T-helper 2 cell (primary cell): Measurements from ENCODE around the gene CACNG4.

Source experiments
- DNase-seq, 5 experiments: peaks; one replicate each; pipeline versions ENCODE4 v3.0.0 to v3.0.0-alpha.2; 2012 to 2022

CACNG4 gene

DNA sequence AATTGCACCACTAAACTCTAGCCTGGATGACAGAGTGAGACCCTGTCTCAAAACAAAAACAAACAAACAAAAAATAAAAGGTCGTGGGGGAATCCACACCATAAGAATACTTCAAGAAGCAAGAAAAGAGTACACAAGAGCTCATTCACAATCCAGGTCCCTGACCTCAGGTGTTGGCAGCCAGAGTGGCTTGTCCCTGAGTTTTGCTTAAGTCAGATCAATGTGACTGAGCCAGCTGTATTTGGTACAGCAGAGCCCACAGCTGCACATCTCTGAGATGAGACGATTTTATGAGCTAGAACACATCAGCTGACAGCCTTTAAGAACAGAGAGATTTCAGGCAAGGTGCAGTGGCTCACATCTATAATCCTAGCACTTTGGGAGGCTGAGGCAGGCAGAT lies 102.2 kb downstream of the CACNG4 start:
- DNase-seq, result no peak

DNA sequence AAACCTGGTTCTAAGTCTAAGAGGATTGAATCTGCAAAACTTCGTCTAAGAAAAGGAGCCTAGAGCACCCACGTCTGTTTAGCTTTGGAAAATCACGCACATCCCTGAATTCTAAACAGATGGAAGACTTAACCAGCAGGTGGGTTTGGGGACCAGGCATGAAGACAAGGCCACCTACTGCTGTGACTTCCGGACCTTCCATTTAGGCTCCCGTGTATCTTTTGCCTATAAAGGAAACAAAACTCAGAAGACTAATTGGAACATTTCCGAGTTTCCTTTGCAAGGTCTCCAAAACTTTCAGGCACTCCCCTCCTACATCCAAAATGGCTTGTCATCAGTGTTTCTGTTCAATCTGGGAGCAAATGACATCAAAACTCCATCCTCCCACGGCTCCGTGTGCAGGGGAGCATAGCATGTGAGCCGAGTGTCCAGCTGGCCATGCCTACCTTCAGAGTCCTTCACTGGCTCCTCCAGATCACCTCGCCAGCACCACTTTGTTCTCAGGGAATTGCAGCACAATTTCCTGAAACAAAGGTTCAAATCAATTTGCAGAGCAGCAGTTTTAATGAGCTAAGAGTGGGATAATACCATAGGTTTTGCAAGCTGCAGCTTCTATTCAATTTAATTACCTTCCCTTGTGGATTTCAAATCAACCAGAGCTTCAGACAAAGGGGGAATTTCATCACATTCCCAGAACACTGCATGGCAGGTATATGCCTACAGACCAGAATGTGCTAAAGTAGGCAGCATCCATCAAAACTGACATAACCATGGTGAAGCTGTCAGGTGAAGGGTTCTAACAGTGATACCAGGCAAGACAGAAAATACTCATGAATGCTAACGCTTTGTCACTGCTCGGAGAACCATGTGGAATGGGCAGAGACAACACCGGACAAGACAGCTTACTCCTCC lies 103.3 kb downstream of the CACNG4 start:
- DNase-seq, result no peak

DNA sequence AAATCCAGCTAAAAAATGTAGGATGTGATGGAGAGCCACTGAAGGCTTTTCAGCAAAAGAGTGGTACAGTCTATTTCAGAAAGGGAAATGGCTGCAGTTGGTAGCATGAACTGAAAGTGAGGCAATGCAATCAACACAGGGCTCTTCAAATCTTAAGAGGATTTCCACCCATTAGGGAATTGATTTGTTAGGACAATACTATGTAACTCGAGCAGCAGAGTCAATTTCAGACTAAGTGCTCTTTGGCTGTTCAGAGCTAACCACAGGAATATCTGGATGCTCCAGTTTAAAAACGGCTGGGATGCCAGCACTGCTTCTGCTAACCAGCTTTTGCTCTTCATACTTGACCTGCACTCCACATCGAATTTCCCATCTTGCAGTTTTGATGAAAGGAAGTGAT lies 104.5 kb downstream of the CACNG4 start:
- no peak for DNase-seq

DNA sequence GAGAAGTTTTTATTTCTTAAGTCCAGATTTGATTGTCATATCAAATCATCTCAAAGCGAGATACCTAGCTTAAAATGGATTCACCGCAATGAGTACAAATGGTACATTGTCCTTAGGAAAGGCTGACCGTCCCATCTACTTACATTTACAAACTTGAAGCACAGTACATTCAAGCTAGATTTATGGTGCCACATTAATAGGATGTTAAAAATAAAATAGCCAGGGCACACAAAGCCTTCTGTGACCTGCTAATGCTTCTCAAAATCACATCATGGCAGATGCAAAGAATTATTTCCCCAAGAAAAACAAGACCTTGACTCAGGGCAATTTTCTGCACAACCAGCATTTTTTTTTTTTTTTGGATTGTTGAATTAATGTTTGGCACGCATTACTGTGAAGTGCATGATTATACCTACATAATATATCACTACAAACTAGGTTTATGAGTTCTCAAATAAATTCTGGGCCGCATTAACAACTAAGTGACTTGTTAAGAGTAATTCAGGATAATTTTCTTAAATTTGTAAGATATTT lies 105.2 kb downstream of the CACNG4 start:
- no peak for DNase-seq

DNA sequence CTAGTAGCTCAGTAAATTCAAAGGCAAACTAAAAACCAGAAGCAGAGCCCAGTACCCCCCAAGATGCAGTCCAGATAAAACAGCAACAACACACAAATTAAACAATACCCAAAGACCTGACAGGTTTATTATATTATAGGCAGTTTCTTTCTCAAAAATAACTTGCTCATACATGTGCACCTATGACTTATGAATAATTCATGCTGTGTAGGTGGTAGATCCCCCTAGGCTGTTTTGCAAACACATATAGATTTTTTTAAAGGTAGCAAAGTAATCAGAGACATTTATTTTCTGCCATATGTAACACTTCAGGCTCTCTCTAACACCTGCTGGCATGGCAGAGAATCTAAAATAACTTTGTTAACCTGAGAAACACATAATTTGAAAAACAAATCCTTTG lies 107.1 kb downstream of the CACNG4 start:
- no peak for DNase-seq

DNA sequence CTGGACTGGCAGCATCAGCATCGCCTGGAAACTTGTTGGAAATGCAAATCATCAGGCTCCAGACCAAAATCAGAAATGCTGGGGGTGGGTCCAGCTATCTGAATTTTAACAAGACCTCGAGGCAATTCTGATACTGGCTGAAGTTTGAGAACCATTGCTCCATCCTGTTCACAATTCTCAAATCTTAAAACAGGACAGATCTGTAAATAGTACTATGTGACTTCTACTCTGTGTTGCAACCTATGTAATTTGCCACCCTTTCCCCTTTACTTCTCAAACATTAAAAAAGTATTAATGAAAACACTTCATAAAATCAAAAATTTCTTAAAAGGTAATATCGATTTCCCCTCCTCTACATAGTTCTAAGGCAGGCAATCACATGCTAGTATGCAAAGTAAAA lies 108.4 kb downstream of the CACNG4 start:
- DNase-seq, result no peak

DNA sequence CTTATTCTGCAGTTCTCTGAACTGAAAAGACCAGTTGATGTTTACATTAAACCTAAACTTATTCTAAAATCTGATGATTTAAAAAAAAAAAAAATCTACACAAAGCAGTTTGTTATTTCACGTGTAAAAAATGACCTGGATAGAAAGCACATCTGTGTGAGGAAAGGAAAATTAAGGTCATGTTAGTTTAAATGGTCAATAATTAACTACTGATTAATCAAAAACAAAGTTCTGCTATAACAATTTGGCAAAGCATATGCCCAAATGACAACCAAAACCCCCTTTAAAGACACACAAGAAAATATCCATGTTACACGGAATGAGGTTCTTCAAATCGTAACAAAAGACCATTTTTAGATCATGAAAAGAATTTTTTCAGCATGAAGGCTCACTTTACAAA lies 110.3 kb downstream of the CACNG4 start:
- no peak for DNase-seq

DNA sequence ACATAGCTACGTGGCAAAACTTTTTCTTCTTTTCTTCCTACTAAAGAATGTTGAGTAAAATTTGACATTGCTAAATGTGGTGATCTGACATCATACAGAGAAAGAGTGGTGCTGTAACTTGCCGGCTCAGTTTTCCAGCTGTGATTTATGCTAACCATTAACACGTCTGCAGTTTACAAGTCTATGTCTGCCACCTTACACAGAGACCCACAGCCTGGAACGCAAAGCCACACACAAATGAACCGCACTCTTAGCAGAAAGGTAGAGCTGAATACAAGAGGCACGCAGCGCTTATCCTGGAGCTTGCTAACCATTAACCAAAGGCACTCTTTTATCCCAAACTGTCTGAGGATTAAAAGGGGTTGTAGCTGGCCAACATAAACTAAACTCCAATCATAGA lies 111.8 kb downstream of the CACNG4 start:
- DNase-seq, result no peak

DNA sequence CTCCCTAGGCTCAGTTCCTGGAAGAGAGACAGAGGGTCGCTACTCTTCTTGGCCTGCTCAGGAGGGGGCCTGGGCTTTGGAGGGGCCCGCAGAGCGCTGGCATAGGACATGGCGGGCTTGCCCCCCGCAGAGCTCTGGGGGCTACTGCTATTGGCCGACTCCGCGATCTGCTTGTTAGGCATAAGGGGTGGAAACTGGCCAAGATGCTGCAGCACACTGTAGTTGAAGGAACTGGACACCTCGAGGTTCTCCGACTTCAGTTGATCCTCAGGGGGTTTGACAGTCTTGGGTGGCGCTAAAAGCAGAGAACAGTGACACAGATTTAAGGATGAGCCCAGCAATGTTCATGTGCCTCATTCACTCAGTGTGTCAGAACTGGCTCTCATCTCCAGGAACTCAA lies 113.8 kb downstream of the CACNG4 start:
- DNase-seq, result no peak

DNA sequence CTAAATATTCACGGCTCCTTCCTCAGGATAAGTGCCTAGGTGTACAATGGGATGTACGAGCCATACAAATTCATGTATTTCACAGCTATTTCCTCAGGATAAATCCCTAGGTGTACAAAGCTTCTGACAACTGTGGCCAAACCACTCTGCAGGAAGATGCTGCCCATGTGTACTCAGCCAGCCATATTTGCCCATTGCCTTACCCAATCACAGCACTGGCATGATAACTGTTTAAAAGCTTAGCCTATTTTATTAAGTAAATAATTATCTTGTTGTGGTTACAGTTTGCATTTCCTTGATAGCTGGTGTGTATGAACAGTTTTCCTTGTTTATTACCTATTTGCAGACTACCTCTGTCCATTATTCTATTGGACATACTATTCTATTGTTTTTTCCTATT lies 115.0 kb downstream of the CACNG4 start:
- no peak for DNase-seq

DNA sequence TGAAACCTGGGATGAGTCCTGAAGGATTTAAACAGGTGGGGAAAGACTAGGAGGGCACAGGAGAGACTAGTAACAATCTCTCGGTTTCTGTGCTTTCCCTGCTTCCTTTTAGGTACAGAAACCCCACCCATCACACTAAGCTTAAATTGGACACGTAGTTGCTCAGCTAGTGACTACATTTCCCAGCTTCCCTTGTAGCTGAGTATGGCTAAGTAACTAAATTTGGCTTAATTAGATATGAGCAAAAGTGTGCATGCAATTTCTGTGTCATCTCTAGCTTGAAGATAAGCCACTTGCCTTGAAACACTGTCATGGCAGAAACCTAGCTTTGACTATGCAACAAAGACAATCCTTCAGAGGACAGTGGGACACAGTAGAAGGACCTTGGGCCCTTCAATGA lies 116.3 kb downstream of the CACNG4 start:
- peak in 1 of 5 experiments; percentile 29 for DNase-seq

DNA sequence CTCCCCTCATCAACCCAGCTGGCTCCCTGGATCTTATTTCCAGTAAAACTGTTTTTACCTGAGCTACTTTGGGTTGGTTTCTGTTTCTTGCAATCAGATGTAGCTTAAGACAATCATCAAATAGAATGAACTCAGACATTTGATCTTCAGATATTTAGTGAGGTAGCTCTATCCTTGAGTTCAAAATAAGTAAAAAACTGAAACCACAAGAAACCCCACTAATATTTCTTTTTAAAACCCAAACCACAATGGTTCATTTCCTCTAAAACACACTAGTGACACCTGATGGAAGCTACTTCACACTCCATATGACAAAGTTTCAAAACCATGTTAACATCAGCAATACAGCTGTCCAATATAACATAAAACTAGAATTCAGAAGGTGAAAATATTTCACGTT lies 117.6 kb downstream of the CACNG4 start:
- peak in 2 of 5 experiments; percentile 20 to 74 for DNase-seq
